A172 (cell line): ENCODE results near the gene ARHGAP32. TPM values are rescaled to one million over a fixed set of nuclear protein-coding genes. Genes with fewer than 3 reads are reported as not detected.

ENCODE experiments used
- DNase-seq: peaks from one replicate; pipeline ENCODE4 v3.0.0-alpha.2; 2015; ENCODE audit warnings: low spot score
- total RNA-seq: library from RNA; depleted of rRNA; stranded (reverse); fragments of >200 nt; shearing (Covaris generic); gene quantifications from 2 replicates; pipeline ENCODE4 v1.2.3, GENCODE V29; 2014

Gene ARHGAP32
- total RNA-seq, 1 experiment from 2014 or later = 4.8 TPM

DNA sequence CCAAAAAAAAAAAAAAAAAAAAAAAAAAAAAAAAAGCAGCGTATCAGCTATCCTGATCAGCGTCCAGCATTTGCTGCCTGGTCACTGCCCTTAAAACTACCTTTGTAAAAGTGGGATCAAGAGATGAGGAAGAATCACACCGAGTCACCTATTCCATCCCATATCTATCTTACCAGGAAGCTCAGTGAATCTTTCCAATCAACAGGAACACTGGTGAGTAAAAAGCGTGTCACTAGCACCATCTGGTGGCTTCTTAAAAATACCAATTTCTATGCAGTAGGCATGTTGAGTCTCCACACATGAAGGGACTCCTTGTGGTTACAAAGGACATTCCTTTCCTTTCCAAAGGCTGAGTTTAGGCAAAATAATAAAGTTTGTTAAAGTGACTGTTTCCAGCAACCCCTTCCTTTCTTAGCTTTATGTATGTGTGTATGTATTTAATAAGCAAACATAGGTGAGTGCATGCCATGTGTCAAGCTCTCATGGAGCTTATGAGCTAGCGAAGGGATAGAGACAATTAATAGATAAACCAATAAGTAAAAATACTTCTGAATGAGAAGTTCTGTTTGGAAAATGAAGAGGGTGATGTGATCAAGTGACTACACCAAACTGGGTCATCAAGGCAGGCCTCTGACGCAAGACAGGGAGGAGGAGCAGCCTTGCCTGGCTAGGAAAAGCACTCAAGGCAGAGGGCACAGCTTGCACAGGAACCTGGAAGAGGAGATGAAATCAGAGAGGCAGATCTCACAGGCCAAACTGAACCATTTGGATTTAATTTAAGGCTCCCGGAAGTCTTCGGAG lies 235.5 kb downstream of the ARHGAP32 start:
- peak; percentile 75 for DNase-seq

DNA sequence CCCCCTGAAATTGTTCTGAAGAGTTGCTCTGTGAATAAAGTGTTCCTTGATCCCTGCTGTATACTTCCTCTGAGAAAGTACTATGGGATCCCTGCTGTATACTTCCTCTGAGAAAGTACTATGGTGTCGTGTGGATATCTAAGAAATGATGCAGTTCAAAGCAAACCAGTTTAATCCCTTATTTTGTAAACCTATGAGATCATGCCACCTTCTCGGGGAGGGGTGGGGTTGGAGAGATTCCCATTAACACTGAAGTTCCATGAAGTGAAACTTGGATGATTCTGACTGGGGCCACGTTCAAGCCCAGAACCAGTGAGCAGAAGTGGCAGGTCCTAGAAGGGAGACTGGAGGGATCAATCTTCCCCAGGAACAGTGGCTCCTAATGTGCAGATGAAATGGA lies 236.5 kb downstream of the ARHGAP32 start:
- DNase-seq = no peak

DNA sequence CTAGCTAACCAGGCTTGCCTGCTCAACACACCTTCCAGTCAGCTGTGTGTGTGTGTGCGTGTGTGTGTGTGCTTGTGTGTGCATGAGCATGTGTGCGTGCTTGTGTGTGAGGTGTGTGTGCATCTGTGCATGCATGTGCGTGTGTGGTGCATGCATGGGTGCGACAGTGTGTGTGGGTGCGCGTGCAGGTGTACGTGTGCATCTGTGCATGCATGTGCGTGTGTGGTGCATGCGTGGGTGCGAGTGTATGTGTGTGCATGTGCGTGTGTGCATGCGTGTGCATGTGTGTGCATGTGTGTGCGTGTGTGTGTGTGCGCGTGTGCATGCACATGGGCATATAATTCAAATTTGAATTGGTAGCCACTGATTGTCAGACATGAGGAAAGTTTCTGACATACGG lies 239.0 kb downstream of the ARHGAP32 start:
- no peak for DNase-seq

- no peak for DNase-seq
Observed at GRCh38 chr11:128949791-128950454, 242.2 kb downstream of the ARHGAP32 start.

DNA sequence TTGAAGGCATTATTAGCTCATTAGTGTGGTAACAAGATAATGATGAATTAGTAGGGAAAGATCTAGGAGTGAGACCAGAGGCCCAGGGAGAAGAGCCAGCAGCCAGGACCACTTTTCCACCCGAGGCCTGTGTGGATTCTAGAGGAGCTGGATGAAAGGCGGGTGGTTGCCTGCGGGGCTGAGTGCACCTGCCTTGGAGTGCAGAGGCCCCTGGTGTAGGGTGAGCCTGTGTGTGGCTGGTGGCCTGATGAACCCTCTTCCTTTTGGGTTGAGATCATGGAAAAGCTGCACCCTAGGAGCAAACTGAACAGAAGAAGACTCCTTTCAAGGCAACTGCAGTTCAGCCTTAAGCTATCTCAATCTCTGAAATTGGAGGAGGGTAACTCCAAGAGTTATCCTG lies 243.5 kb downstream of the ARHGAP32 start:
- no peak for DNase-seq

- DNase-seq = no peak
Observed at GRCh38 chr11:128947773-128948172, 244.4 kb downstream of the ARHGAP32 start.

DNA sequence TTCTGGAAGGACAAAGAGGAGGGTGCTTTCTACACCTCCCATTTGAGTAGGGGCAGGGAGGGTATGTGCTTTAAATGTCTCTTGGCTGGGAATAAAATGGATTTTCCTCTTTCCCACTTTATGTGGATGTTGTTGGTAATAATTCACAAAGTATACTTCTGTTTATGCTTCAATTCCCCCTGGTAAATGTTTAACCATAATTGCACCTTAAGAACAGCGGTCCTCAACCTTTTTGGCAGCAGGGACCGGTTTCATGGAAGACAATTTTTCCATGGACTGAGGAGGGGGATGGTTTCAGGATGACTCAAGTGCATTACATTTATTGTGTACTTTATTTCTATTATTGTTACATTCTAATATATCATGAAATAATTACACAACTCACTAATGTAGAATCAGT lies 245.5 kb downstream of the ARHGAP32 start:
- no peak for DNase-seq

DNA sequence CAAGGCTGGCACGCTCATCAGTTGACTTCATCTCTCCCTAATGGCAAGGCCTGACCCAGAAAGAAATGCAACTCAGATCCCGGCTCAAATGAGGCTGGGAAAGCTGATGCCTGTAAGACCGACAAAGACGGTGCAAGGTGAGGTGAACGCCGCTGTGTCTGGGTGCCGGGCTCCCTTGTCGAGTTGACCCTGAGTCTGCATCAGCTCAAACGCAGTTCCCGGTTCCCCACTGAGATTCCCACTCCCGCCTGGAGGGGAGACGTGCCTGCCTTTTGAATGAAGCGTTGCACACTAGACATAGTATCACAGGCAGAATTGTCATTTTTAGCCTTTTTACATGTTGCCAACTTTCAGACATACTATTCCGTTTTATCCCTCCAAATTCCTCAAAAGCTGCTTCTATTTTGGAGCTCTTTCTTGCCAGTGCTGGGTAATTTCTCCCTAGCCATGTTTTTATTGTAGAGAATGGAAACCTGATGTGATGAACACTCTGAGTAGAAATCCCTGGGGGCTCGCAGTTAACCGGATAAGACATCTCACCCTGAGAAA lies 248.6 kb downstream of the ARHGAP32 start:
- DNase-seq = no peak

GRCh38 chr11:128942817-128943427 lies 249.2 kb downstream of the ARHGAP32 start, which contains the start of gene TP53AIP1:
TSS of gene TP53AIP1 (minus strand) at chr11:128942871. CDS start at chr11:128937818, 5,053 bp downstream.
- no peak for DNase-seq

DNA sequence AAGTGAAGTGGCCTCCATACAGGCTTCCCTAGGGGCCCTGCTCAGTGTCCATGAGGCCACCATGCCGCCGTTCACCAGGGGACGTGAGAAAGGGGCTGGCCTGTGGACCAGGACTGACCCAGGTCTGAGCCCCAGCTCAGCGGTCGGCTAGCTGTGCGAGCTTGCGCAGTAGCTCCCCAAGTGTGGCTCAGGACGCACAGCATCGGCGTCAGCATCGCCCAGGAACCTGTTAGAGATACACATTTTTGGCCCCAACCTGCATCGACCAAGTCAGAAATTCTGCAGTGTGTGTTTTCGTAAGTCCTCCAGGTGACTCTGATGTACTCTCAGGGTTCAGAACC lies 249.9 kb downstream of the ARHGAP32 start:
- no peak for DNase-seq

DNA sequence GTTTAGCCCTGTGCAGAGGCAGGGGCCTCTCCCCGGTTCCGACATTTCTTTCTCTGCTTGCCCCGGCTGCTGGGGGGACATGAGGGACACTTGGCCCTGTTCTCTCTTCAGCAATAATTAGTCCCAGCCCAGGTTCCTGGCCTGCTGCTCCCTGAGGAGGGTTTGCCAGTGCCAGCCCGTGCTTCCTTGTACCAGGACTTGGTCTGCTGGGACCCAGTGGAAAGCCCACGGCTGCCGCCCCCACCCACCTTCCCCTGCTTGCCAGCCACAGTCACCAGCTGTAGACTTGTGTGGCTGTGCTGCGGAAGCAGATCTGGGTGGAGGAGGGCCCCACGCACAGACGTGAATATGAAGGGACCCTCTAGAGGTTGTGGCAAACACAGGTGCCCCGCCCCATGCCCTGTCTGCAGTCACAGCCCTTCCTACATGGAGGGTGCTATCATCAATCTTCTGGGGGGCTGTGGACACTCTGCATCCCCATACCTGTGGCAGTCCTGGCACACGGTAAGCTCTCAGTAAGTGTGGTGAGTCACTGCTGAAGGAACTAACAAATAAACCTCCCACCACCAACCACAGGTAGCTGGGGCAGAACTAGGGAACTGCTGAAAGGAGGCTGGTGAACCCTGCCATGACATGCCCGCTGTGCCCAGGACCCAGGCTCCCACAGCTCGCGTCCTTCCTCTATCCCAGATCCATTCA lies 250.4 kb downstream of the ARHGAP32 start:
- DNase-seq = no peak

- no peak for DNase-seq
Observed at GRCh38 chr11:128941110-128941509, 251.0 kb downstream of the ARHGAP32 start.

DNA sequence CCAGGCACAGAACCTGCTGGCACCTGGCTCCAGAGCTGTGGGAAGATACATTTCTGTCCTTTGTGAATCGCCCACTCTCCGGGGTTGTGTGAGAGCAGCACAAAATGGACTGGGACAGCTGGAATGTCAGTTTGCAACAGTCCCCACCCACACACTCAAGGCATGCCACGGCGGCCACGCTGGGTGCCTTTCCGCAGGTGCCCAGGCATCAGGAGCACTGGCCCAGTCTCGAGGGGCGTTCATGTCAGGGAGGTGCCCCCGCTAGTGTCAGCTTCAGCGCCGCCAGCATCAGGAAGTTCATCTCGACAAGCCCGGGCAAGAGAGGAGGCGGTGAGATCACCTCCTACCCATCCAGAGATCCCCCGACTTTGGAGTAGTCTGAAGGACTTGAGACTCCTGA lies 251.5 kb downstream of the ARHGAP32 start:
- DNase-seq = no peak

GRCh38 chr11:128940156-128940555 lies 252.0 kb downstream of the ARHGAP32 start:
- no peak for DNase-seq

GRCh38 chr11:128939591-128939990 lies 252.5 kb downstream of the ARHGAP32 start:
- no peak for DNase-seq

- DNase-seq = no peak
Observed at GRCh38 chr11:128938156-128938885, 253.8 kb downstream of the ARHGAP32 start.

DNA sequence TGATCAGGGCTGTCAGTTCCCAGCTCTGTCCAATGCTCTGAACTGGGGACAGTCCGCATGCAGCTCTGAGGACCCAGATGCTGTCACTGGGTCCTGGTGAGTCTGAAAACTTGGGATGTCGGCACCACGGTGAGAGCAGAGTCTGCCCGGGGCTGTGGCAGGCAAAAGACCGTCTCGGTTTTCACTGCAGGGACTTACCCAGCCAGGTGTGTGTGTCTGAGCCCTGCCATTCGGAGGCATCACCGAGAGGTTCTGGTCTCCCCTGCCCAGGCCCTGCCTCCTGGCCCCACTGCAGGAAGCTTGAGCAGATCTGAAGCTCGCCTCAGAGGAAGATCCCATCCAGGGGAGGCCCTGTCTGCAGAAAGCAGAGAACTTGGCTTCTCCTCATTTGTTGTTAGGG lies 254.6 kb downstream of the ARHGAP32 start:
- no peak for DNase-seq

DNA sequence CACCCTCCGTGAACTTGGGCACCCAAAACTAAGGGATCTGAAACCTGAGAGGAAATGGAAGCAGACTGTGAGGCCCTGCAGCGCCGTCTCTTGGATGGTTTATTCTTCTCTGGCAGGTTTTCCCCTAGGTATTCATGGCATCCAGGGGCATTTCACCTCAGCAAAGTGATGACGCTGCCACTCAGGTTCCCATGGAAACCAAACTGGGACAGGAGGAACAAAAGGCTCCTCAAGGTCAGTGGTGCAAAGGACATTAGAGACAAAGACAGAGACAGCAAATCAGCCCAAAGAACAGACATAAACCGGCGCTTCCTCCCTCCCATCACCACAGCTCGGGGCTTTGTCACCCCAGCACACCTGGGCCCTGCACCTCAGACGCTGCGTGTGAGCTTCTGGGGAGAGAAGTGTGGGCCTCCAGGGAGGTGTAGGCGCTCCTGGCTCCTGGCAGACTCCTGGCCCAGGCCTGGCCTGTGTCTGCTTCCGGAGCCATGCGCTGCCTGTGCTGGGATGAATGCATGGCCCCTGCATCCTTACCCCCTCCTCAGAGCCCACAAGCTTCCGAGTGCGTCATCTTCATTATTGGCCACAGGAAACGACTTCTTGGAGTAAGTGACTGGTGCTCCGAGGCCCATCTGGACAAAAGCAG lies 255.4 kb downstream of the ARHGAP32 start:
- DNase-seq = no peak

DNA sequence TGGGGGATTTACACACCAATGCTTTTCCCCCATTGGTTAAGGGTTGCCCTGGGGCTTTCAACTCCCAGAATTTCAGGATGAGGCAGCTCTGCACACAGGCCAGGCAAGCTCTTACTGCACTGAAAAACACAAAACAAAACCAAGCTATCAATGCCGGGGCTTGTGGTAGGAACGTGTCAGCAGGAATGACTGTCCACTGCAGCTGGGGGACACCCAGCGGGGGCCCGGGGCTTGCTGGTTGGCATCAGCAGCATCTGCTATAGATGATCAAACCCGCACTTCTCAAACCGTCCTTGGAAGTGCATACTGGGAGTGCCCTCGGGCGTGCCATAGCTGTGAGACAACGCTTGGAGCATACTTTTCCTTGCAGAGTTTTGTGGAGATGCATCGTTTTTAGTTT lies 257.2 kb downstream of the ARHGAP32 start:
- no peak for DNase-seq

GRCh38 chr11:128934351-128934750 lies 257.8 kb downstream of the ARHGAP32 start:
- no peak for DNase-seq
